GM19351 (cell line): ENCODE results near the gene TMPRSS11B.
"Not testable (repeated sequence)": the region's sequence is repeated elsewhere in the genome, so short reads cannot be mapped to it uniquely, and the experiment has no call there.

Experiments
- ATAC-seq: cut with Tn5 transposase; IDR thresholded peaks from one replicate; pipeline ENCODE4 v1.9.1; 2021; ENCODE audit warnings: mild to moderate bottlenecking, moderate library complexity; ENCODE audit not compliant: unreplicated experiment

The TMPRSS11B gene, protein sequence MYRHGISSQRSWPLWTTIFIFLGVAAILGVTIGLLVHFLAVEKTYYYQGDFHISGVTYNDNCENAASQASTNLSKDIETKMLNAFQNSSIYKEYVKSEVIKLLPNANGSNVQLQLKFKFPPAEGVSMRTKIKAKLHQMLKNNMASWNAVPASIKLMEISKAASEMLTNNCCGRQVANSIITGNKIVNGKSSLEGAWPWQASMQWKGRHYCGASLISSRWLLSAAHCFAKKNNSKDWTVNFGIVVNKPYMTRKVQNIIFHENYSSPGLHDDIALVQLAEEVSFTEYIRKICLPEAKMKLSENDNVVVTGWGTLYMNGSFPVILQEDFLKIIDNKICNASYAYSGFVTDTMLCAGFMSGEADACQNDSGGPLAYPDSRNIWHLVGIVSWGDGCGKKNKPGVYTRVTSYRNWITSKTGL

DNA sequence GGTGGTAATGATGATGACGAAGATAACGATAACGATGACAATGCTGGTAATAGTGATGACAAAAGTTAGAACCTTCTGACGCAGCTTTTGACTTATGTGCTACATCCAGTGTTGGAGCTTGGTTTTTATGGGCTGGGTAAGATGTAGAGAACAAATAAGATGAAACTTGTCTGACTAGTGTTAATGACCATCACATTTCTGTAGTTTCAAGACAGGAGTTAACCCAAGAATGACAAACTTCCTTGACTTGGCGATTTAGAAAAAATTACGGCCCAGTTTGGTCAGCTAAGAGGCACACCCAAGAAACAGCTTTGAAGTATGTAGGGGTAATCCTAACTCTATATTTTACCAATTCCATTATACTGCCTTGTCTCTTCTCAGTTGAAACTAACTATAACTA lies at the start of gene TMPRSS11B:
Gene TMPRSS11B, minus strand, starts transcription at position 101 of the 400 bp plus-strand sequence. CDS start 136 bp downstream, outside the sequence.
- ATAC-seq, result no peak

DNA sequence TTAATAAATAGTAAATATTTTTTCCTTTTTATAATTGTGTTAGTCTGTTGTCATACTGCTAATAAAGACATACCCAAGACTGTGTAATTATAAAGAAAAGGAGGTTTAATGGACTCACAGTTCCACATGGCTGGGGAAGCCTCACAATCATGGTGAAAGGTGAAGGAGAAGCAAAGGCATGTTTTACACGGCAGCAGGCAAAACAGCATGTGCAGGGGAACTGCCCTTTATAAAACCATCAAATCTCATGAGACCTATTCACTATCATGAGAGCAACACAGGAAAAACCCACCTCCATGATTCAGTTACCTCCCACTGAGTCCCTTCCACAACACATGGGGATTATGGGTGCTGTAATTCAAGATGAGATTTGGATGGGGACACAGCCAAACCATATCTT lies 45.8 kb upstream of the TMPRSS11B start:
- no peak for ATAC-seq

DNA sequence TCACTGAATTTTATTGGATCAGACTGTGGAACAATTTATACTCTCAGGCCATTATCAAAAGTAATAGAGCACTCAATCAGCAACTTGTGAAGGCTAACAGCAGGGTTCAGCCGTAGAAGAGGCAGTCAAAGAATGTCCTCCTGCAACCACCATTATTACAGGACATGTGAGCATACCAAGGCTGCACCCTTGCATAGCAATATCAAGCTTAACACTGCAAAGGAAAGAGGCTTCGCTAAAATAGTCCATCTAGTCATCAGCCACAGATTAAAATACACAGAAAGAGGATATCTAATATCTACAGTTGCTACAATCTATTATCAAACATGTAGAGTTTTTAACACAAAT lies 42.9 kb upstream of the TMPRSS11B start:
- no peak for ATAC-seq

DNA sequence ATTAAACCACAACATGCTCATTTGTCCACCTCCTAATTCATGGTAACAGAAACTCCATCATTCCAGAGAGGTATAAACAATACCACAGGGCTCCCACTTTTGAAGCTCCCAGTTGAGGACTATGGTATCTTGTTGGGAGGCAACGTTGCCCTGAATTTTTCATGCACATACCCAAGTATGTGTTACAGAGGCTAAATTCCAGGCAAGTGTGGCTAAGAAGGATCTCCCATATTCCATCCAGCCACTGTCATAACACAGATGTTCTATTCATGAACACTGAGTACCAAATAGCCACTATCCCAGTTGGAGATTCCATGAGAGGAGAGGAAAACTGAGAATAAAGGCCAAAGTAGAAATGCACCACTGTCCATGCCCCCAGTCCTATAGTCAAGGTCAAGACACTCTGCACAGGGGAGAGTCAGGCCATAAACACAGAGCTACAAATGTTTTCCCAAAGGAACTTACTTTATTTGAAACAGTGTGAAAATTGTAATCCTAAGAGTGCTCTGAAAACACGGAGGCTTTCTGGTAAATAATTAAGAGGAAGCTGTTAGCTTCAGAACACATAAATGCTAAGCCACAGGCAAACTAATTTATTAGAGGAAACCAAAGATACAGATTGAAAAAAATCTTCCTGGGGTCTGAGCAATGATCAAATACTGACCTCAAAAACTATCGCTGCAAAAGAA lies 42.4 kb upstream of the TMPRSS11B start:
- ATAC-seq, result no peak

DNA sequence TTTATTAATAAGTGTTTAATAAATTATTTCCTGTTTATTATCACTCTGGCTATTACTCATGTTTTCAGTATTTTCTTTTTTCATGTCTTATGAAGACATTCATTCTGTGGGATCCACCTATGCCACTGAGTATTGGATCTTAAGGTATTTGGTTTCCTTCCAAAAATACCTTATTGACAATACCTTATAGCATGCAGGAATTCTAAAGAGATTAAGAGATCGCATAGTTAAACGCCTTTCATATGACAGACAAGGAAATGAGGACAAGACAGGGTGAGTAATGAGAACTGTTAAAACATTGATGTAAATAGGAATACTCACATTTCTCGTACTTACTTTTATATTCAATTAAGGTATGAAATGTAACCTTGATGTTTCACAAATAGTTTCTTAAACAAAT lies 38.2 kb upstream of the TMPRSS11B start:
- ATAC-seq, result no peak

DNA sequence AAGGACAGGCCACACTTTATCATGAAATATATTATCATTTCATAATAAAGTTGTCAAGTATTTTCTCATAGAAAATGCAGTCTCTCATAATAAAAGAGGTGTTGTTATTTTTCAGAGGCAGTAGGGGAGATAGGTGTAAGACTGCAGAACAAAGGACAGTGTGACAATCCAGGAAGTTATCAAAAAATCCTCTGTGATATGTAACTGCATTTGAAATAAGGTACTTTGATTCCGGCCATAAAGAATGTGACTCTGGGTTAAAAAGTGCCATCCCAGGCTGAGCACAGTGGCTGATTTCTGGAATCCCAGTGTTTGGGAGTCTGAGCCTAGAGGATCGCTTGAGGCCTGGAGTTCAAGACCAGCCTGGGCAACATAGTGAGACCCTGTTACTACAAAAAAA lies 37.6 kb upstream of the TMPRSS11B start:
- ATAC-seq, result no peak

DNA sequence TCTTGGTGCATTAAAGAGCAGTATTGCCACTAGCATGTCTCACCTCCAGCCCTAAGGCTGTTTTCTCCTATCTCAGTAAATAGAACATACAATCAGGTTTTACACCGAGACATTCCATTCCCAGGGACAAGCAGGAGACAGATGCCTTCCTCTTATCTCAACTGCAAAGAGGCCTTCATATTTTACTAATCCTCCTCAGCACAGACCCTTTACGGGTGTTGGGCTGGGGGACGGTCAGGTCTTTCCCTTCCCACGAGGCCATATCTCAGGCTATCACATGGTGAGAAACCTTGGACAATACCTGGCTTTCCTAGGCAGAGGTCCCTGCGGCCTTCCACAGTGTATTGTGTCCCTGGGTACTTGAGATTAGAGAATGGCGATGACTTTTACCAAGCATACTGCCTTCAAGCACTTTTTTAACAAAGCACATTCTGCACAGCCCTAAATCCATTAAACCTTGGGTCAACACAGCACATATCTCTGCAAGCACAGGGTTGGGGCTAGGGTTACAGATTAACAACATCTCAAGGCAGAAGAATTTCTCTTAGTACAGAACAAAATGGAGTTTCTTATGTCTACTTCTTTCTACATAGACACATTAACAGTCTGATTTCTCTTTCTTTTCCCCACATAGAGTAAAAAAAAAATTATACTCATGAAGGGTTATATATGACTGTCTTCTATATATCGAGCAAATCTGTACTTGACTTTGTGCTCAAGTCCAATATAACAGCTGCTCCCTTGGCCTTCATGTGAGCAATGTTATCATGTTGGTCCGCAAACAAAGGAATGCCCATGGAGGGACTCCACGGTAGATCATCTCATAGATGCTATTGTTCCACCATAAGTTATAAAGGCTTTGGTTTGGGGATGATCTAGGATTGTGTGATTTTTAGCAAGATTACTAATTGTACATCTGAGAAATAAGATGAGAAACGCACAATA lies 36.6 kb upstream of the TMPRSS11B start:
- not testable (repeated sequence) for ATAC-seq

DNA sequence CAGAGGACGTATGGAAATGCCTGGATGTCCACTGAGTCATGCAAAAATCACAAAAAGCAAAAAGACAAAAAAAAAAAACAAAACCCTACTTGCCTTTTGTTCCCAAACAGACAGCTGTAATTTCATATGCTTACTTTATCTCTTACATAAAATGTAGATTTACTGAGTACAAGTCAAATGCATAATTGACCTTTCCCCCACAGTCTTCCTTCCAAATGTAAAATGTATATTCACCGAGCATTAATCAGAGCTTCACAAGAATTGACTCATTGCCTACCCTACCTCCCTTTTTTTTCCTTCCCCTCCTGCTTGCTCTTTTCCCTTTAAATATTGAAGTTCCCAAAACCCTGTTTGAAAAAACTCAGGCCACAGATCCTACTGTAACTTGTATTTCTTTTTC lies 32.5 kb upstream of the TMPRSS11B start:
- ATAC-seq, result no peak

DNA sequence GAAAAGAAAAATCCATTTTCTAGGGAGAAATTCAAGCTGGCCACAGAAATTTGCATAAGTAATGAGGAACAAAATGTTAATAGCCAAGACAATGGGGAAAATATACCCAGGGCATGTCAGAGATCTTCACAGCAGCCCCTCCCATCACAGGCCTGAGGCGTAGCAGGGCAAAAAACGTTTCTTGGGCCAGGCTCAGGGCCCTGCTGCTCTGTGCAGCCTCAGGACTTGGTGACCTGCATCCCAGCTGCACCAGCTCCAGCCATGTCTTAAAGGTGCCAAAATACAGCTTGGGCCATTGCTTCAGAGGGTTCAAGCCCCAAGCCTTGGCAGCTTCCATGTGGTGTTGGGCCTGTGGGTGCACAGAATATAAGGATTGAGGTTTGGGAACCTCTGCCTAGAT lies 32.1 kb upstream of the TMPRSS11B start:
- no peak for ATAC-seq

DNA sequence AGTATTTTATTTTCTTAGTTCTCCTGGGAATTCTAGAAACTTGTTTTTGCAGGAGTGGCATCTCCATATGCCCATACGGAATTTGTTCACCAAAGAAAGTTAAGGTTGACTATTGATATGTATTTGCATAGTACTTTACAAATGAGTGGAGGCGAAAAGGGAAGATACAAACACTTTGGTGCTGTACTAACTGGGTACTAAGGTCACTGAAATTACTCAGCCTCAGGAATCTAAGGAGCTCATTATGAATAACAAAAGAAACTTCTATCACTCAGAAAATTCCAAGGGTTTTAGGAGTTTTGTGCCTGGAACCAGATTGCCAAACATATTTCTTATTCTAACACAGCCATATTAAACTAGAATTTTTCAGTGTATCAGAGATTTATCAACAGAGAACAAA lies 27.4 kb upstream of the TMPRSS11B start:
- ATAC-seq, result peak; percentile 42

DNA sequence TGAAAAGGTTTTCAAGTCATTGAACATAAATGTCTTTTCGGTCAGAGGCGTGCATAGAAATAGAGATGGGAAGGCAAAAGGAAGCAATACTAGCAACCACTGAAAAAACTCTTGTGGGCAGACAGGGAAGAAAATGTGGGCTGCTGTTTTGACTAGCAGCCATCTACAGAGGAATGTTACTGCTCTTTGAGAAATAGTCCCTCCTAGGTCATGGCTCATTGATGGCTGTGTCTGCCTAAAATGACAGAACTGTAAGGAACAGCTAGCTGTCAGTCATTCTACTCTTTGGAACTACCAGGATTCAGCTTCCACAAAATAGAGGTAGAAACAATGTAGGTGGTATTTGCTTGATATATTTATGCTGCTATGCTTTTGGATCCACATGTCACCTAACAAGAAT lies 26.9 kb upstream of the TMPRSS11B start:
- peak; percentile 52 for ATAC-seq

DNA sequence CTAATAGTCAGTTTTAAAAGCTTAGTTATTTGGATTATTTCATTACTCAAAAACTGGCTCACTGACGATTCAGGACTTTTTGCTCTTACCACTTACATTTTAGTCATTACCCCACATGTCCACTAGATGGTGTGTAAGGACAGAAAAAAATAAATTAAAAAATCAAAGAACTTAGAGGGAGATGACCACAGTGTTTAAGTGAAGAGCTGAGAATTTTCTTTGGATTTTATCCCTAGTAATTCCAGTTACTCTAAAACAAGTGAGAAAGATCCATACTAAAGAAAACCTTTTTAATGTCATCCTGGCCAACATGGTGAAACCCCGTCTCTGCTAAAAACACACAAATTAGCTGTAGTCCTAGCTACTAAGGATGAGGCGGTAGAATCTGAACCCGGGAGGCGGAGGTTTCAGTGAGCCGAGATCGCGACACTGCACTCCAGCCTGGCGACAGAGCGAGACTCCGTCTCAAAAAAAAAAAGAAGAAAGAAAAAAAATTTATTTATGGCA lies 26.4 kb upstream of the TMPRSS11B start:
- peak; percentile 70 for ATAC-seq

DNA sequence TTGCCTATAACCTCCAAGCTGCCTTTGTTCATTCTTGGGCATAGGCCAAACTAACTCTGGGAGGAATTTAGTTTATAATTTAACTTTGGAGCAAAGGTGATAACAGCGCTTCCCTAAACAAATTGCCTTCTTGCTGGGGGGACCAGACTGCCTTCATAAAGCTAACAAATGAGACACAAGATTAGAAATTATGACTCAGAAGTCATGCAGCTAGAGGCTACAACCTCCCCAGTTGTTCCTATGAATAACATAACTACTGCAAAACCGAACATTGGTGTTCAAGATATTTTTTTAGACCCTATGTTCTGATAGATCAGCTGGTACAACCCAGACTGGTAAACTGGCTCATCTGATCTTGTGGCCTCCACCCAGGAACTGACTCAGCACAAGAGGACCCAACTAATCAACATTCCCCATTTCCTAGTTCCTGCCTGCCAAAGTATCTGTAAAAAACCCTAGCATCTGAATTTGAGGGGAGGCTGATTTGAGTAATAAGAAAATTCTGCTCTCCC lies 22.0 kb upstream of the TMPRSS11B start:
- ATAC-seq, result no peak

DNA sequence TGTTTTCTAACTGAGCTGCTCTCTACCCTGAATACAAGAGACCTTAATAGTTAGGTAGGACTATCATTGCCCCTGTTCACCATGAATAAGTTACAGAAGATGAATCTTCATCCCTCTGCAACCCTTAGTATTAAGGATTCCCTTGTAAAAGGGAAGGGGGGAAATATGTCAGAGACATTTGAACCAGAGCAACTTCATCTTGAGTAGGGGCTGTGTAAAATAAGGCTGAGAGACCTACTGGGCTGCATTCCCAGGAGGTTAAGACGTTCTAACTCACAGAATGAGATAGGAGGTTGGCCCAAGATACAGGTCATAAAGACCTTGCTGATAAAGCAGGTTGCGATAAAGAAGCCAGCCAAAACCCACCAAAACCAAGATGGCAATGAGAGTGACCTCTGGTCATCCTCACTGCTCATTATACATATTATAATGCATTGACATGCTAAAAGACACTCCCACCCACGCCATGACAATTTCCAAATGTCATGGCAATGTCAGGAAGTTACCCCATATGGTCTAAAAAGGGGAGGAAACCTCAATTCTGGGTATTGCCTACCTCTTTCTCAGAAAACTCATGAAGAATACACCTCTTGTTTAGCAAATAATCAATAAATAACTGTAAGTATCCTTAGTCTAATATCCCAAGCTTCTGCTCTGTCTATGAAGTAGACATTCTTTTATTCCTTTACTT lies 19.5 kb upstream of the TMPRSS11B start:
- ATAC-seq, result no peak

DNA sequence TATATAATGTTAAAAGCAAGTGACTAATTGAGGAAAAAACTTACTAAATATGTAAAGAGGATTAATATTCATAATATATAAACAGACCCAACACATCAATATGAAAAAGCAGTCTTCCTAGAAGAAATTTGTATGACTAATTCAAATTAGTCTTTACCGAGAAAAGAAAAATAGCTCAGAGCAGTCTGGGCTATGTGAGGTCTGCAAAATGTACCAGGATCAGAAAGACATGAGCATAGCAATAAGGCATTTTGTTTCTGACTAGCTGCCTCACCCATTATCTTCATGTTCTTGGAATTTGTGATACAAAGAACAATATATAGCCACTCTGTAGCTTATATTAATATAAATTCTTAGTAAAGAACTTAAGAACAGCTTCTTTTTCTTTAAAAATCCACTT lies 13.7 kb upstream of the TMPRSS11B start:
- ATAC-seq, result no peak

DNA sequence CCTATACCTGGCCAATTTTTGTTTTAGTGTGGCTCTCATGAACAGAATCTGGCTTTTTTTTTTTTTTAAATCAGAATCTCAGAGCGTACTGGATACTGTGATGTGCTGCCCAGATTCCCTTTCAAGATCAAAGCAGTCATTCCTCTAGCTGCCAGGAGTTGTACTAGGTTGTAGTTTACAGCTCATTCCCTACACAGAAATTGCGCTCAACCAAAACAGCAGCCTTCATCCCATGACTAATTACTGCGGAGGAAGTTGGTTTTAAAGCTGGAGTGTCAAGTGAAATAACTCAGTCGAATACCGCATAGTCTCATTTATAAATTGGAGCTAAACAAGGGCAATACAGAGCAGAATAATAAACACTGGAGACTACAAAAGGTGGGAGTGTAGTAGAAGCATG lies 12.2 kb upstream of the TMPRSS11B start:
- no peak for ATAC-seq

DNA sequence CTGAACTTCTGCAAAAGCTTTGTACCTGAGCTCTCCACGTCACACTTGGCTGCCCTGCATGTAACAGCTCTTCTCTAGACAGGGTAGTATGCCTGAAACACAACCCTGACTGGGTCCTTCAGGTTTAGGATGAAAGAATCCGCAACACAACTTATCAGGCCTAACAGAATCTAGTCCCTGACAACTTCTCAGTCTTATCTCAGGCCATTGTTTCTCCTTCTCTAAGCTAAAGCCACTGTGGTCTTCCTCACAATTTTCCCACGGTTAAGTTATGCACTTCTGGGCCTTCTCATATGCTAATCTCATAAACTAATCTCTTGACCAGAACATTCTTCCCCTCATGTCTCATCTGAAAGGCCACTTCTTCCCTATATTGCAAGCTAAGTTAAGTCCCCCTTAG lies 10.8 kb upstream of the TMPRSS11B start:
- no peak for ATAC-seq

DNA sequence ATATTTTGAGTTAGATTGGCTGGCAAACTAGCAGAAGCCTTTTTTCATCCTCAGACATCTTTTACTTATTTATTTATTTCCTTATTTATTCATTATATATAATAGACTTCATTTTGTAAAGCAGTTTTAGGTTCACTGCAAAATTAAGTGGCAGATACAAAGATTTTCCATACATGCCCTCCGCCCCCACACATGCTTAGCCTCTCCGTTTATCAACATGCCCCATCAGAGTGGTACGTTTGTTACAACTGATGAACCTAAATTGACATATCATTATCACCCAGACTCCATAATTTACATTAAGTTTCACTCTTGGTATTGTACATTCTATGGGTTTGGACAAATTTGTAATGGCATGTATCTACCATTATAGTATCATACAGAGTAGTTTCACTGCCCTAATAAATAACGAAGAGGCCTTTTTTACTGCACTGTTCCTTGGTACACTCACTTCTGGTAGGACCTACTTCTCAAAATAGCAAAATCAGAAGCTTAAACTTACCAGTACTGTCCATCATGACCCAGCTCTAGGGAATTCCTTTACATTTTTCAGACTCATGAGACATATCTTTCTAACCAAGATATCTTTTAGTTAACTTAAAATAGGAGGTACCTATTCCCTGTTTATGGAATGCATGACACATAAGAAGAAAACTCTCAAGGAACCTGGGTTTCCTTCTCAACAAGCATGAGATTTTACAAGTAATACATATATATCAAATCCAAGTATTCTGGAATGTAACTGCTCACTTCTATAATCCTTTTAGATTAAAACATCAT lies 4.8 kb upstream of the TMPRSS11B start:
- no peak for ATAC-seq

DNA sequence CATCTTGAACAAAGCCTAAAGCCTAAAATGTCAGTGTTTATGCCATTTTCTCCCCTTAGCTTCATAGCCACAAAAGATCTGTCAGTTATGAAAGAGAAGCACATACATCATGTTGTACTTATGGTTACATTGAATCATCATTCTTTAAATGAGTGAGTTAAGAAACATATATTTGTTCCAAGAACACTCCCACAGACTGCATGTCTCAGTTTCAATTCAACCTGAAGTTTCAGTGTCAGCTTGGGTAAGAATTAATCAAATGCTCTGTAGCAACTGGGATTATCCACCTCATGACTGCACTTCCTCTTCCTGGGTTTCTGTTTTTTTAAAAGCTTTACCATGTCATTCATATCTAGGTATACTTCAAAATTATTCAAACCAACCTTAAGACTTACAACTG lies 3.9 kb upstream of the TMPRSS11B start:
- peak; percentile 93 for ATAC-seq

DNA sequence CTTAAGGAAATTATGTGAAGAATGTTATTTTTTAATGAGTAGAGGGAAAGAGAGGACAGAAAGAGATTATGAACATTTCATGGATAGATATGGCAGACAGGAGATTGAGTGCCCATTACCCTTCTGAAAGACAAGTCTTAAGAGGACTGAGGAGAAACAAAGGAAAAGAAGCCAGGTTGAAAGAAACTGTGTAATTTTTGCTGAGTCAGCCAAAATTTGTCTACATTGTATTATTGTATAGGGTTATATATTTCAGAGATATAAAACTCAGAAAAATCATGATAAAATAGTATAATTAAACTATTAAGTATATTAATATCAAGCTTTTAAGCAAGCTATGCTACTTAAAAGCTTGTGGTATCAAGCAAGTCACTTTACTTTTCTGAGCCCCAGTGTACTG lies 4.9 kb downstream of the TMPRSS11B start:
- no peak for ATAC-seq
